GM21723 (cell line): ENCODE data around the gene CTSK.
"Not testable (repeated sequence)": the region's sequence is repeated elsewhere in the genome, so short reads cannot be mapped to it uniquely, and the experiment has no call there.

Experiments used
- ATAC-seq: cut with Tn5 transposase; IDR thresholded peaks from one replicate; pipeline ENCODE4 v1.9.1; 2021; ENCODE audit warnings: mild to moderate bottlenecking, moderate library complexity; ENCODE audit not compliant: unreplicated experiment

Gene CTSK

DNA sequence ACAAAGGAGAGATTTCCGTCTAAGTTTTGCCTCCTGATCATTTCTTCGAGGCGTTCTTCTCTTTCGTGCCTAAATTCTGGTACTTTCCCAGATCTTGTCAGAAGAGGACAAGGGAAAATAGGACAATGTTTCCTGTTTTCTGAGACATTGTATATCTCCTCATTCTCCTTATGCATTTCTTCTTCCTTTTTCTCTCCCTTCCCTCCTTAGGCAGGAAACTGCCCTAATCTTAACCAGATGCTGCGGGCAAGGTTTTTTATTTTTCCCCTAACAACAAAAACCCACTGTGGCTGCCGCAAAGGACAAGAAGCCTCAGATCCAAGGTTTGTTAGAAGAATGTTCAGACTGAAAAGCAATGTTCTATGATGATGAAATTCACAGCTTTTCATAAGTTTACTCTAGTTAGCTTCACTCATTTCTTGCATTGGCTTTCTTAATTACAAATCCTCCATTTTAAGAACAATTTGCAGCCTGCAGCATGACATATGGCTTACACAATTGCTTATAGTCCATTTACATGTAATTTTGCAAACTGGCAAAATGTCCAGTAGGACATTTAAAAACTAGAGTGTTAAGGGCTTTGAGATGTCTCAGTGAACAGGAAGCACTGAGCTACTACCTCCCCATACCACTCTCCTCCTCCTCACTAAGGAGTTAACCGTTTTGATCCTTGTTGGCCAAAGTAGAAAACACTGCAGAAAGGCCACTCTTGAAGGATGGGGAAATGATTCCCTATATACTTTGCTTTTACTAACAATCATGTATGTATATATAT, 624 bp downstream of the CTSK start:
- no peak for ATAC-seq

DNA sequence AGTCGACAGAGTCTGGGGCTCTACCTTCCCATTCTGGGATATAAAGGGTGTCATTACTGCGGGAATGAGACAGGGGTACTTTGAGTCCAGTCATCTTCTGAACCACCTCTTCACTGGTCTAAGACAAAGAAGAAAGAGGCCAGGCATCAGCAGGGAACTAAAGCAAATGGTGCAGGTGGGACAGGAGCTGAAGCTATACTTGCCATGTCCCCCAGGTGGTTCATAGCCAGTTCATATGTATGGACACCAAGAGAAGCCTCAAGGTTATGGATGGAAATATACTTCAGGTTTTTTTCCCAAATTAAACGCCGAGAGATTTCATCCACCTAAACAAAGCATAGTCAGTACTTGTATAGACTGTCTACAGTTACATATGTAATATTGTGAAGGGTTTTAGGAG, 2.2 kb downstream of the CTSK start:
- no peak for ATAC-seq

DNA sequence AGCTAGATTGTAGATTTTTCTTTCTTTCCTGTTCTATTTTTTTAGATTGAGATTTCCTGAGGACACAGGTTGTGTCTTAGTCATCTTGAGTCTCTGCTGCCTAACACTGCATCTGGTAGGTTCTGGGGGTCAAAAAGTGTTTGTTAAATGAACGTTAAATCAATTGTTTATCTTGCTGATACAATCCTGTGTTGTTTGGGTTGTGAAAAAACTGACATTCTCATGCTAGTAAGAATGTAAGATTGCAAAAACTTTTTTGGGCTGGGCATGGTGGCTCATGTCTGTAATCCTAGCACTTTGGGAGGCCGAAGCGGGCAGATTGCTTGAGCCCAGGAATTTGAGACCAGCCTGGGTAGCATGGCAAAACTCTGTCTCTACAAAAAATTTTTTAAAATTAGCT, 3.4 kb downstream of the CTSK start:
- ATAC-seq: no peak

GRCh38 chr1:150799089-150799488, 9.0 kb downstream of the CTSK start:
- ATAC-seq: no peak

- ATAC-seq: no peak
These were observed 9.5 kb downstream of the CTSK start for GRCh38 chr1:150798525-150798924.

- ATAC-seq: no peak
These were observed 11.7 kb downstream of the CTSK start for GRCh38 chr1:150796374-150796773.

DNA sequence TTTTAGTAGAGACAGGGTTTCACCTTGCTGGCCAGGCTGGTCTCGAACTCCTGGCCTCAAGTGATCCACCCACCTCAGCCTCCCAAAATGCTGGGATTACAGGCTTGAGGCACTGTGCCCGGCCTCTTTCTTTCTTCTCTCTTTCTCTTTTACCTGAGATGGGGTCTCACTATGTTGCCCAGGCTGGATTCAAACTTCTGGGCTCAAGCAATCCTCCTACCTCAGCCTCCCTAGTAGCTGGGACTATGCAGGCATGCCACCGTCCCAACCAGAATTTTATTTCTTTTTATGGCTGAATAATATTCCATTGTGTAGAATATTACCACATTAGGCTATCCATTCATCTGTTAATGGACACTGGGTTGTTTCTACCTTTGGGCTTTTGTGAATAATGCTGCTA, 14.3 kb downstream of the CTSK start:
- not testable (repeated sequence) for ATAC-seq

GRCh38 chr1:150793221-150793620, 14.8 kb downstream of the CTSK start:
- no peak for ATAC-seq

DNA sequence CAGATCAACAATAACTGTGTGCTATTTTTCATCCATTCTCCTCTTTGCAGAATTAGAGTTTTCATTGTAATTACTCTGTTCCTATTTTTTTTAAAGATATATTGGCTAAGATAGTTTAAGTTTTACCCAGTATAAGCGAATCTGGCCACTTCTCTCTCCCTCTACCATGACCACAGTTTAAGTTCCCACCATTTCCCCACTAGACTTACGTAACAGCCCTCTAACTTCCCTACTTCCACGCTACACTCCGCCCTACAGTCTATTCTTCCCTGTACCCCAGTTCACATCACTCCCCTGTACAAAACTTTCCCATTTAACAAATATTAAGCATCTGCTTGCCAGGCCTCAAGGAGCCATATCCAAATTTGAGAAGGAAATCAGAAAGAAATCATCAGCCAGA, 16.5 kb downstream of the CTSK start:
- ATAC-seq: no peak

DNA sequence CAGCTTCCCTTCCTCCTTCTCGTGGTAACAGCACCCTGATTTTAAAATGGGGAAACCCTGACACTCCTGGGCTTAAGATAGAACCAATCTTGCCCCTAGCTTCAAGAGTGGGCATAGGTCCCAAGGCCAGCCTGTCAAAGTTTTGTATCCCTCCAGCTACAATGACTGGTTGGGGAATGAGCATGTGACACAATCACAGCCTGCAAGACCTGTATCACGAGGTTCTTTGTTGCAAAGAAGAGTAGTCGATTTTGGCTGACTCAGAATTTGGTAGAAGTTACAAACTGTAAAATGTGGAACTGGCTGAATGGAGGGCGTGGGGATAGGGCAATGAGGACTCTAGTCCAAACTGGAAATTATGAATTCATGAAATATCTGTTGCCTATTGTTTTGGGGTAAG, 18.7 kb downstream of the CTSK start:
- ATAC-seq: no peak

- ATAC-seq: no peak
These were observed 19.1 kb downstream of the CTSK start for GRCh38 chr1:150788946-150789345.

DNA sequence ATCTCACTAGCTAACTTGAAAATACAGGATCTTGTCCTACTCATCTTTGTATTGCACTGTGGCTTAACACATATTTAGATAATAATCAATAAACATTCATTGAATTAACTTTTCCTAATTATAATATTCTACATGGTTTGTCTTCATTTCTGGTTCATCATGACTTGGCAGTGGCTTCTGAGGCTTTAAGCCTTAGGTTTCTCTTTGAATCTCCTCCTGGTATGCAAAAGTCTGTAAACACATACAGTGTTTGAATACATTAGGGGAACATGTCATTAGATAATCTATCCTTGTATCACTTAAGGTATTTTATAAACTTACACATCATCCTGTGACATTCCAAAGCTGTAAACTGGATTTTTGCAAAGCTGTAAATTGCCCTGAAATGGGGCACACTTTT, 20.6 kb downstream of the CTSK start:
- no peak for ATAC-seq

- no peak for ATAC-seq
These were observed 27.6 kb downstream of the CTSK start for GRCh38 chr1:150780510-150780909.

- ATAC-seq: no peak
These were observed 29.7 kb downstream of the CTSK start for GRCh38 chr1:150778409-150778808.

DNA sequence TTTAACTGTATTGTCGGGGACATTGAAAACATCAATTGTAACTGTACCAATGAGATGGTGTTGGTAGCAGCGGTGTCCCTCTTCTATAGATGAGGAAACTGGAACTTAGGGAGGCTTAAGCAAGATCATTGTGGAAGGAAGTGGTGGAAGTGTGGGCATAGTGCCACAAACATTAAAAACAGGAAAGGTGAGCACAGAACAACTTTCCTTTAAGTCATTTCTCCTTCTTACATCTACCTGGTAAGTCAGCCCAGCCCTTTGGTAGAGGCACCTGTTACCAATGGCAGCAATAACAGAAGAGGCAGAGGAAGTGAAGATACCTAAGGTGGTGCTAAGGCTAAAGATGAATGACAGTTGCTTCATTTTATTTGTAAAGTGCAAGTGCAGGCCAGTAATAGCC, 30.5 kb downstream of the CTSK start:
- ATAC-seq: no peak

DNA sequence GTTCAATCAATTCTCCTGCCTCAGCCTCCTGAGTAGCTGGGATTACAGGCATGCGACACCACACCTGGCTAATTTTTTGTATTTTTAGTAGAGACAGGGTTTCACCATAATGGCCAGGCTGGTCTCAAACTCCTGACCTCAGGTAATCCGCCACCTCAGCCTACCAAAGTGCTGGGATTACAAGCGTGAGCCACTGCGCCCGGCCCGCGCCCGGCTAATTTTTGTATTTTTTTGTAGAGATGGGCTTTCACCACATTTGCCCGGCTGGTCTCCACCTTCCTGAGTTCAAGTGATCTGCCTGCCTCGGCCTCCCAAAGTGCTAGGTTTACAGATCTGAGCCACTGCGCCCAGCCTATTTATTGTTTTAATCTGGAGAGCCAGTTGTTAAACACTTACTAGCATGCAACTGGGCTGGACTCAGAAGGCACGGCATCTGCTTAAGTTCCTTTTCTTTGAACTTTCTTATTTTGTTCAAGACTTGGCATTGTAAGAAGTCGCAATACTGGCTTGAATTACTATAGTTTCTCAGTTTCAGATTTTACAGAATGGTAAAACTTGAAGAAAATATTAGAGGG, 32.0 kb downstream of the CTSK start:
- not testable (repeated sequence) for ATAC-seq

- ATAC-seq: no peak
These were observed 32.8 kb downstream of the CTSK start for GRCh38 chr1:150775276-150775675.

- ATAC-seq: no peak
These were observed 35.7 kb downstream of the CTSK start for GRCh38 chr1:150772326-150772725.

DNA sequence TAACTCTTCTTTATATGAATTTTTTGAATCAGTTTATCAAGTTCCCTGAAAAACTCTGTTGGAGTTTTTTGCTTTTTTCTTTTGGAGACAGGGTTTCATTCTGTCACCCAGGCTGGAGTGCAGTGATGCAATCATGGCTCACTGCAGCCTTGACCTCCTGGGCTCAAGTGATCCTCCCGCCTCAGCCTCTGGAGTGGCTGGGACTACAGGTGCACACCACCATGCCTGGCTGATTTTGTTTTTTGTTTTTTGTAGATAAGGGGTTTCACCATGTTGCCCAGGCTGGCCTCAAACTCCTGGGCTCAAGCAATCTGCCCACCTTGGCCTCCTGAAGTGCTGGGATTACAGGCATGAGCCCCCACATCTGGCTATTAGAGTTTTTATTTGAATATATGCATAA, 40.4 kb downstream of the CTSK start:
- not testable (repeated sequence) for ATAC-seq

DNA sequence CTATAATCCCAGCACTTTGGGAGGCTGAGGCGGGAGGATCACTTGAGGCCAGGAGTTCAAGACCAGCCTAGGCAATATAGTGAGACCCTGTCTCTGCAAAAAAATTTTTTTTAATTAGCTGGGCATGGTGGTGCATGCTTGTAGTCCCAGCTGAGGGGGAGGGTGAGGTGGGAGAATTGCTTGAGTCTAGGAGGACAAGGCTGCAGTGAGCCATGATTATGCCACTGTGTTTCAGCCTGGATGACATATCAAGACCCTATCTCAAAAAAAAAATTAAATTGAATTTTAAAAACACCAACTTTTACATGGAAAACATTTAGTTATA, 42.1 kb downstream of the CTSK start:
- peak; percentile 12 for ATAC-seq

DNA sequence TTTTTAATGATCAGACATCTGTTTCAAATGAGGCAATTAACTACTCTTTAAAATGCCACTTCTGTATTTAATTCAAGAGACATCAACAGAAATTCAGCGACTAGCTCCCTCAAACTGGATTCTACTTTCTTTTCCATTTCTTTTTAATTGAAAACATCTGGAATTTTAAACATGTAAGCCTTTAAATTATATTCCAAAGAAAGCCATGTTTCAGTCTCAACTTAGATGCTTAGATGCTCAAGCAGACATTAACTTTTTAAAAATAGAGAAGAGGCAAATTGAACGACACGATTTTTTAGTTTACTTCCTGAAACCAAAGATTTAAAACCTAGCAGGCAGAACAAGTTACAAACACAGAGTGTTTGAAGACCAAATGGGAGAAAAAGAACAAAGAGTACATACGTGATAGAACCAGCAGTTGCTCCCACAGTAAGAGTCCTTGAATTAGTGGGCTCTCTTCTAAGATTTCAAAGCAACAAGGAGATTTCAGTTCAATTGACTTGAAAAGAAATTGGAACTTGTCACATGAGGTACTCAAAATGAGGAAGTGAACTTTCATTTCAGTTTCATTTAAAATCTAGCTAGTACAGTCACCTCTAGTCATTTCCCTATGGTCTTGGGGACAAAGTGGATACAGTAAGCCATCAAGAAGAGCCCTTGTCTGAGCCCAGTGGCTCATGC, 42.6 kb downstream of the CTSK start, which contains the start of gene CTSS:
CTSS (minus strand) TSS at position 483 of the 681 bp plus-strand sequence. CDS start 1,015 bp downstream, outside the sequence.
- ATAC-seq: peak; percentile 88

GRCh38 chr1:150764617-150765101, 43.4 kb downstream of the CTSK start:
- ATAC-seq: no peak
